OCI-M1 (cell line): ENCODE measurements around the gene DIP2B.

Experiments
- DNase-seq: peaks from one replicate; lab custom pipeline; 2025; lab: John Stamatoyannopoulos, UW

DIP2B gene

DNA sequence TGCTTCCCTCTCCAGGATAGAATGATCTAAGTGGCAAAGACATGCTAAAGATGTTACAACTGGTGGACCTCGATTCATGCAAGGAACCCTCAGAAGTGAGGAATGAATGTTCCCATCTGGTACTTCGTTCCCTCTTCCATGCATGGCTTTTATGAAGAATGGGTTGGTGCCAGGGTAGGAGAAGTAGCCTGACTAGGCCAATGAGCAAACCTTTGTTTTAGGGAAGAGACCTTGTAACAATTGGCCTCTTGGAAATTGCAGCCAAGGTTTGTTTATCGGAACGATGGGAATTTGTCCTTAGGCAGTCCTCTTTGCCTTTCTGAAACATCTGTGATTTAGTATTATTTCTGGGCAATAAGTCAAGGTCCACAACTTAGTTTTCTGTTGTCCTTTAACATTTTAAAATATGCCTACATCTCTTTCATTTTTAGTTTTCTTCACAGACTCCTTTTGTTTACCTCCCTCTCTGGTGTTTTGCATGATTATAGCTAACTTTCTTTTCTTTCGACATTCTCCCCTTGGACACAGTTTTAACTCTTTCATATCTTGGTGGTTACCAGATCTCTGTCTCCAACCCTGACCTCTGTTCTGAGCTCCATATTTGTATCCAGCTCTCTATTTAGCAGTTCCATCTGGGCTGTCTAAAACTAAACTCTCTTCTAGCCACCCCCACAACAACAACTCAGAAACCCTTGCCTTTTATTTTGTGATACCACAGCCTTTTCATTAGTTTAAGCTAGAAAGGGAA lies 70.0 kb downstream of the DIP2B start:
- DNase-seq = no peak

DNA sequence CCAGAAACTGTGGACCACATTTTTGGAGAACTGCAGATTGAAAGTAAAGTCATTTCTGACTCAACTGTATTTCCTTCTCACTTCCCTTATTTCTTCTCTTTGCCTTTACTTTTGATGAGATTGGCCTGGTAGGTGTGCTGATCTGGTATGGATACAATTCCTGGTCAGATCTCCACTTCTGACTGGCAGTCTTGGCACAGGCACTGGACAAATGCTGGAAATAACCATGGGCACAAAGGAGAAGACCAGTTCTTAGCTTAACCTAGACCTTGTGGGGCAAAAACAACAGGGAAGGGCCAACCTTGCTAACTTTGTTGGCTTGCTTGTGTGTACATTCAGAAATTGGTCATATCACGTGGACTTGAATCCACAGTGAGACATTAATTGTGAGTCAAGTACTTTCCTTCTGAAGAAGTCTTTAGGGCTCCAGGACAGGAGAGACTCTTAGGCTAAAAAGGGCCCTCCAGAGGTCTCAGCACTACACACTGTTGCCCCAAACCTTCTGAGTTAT lies 75.0 kb downstream of the DIP2B start:
- DNase-seq = peak; percentile 24

DNA sequence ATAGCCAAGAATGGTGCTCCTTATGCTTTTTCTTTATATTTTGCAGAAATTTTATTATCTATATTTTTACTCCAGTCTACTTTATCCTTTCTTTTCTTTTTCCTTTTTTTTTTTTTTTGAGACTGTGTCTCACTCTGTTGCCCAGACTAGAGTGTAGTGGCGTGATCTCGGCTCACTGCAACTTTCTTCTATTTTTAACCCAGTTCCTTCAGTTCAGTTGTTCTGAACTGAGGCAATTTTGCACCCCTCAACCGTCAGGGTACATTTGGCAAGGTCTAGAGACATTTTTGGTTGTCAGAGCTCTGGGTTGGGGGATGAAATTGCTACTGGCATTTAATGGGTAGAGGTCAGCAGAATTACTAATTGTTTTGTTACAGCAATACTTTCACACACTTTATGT lies 75.7 kb downstream of the DIP2B start:
- DNase-seq = no peak

DNA sequence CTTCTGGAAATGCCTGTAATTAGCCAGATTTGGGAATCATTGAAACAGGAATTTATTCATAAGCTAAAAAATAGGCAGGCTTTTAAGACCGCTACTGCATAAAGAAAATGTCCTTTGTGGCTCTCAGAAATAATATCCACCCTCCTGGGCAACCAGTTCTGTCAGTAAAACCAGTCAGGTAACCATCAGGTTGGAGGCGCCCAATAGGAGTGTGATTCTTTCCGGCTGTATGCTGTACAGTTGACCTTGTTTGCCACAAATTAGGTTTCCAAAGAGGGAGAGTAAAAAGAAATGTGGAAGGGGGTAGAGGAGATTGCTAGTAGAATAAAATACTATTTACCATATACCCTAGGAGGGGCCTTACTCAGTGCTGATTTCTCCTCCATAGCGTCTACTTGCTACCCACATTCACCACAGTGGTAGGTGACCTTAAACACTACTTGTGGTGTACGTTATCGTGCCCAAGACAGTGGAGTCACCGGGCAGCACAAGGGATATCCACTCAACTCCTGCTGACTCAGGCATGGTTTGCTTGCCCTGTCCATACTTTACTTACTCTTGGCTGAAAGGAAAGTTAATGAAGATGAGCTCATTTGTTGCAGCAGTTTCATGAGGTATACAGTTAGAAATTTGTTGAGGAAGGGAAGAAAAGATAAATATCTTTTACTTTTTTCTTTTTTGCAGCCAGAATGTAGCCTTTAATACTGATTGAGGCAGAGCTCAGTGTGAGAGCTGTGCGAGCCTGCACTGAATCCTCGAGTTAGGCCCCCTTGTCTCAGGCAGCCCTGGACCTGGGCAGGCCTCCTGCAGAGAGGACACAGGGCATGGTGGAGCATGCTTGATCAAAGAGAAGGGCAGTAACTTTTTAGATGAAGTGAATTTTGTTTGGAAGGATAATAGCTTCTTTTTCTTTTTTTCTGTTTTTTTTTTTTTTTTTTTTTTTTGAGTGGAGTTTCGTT lies 76.7 kb downstream of the DIP2B start:
- DNase-seq = peak; percentile 54

- no peak for DNase-seq
Observed at GRCh38 chr12:50584135-50584534, 79.3 kb downstream of the DIP2B start.

GRCh38 chr12:50589650-50590435 lies 85.1 kb downstream of the DIP2B start:
- peak; percentile 91 for DNase-seq

GRCh38 chr12:50590869-50591268 lies 86.1 kb downstream of the DIP2B start:
- no peak for DNase-seq

DNA sequence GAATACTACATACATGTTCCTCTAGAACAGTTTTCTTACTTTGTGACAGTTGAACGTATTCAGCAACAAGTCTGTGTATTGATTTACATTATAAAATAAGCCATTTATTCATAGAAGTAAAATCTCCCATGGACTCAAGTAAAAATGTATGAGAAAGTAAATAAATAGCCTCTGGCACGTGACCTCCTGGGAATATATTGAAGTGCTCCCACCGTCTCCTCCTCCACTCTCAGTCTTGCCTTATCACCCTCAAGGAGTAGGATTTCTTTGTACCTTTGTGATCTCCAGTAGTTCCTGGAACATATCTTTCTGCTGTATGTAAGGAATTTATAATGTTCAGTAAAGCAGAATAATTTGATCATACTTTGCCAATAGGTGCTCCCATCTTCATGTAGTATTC lies 90.9 kb downstream of the DIP2B start:
- no peak for DNase-seq

DNA sequence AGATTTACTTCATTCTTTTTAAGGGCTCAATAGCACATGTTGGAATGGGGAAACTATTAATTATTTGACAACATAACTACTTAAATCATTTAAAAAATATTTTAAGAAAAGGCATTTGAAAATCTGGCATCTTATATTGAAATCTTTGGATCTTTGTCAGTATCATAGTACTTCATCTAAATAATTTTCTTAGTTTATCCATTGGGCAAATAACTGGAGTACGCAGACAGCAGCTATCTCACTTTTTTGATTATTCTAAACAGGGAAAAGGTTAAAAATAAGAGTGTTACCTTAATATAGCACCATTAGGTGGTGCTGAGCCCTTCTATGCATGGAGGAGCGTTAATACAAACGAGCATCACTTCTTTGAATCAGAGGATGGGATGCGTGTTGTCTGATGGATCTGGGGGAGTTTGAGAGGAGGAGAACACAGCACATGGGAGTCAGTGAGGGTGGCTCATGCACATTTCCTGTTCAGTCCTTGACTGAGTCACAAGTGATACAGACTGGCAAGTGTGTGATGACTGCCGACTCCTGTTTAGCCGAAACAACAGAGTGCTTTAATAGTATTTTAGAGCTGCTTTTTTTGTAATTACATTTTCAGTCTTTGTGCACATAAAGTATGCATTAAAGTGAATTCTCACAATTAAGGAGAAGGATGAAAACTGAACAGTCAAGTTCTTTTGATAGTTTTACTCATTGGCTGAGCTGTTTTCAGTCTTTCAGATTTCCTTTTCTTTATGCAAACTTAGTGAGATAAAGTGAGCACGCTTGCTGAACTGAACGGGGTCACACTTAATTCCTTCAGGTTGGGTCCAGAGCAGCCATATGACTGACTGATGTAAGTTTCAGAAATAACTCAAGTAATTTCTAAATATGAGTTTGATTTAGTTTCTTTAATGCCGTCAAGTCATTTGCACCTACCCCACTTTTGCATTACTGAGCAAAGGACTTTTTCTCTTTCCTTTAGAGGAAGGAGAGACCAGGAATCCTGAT lies 92.7 kb downstream of the DIP2B start:
- DNase-seq = peak; percentile 33

- DNase-seq = no peak
Observed at GRCh38 chr12:50598321-50598862, 93.6 kb downstream of the DIP2B start.

DNA sequence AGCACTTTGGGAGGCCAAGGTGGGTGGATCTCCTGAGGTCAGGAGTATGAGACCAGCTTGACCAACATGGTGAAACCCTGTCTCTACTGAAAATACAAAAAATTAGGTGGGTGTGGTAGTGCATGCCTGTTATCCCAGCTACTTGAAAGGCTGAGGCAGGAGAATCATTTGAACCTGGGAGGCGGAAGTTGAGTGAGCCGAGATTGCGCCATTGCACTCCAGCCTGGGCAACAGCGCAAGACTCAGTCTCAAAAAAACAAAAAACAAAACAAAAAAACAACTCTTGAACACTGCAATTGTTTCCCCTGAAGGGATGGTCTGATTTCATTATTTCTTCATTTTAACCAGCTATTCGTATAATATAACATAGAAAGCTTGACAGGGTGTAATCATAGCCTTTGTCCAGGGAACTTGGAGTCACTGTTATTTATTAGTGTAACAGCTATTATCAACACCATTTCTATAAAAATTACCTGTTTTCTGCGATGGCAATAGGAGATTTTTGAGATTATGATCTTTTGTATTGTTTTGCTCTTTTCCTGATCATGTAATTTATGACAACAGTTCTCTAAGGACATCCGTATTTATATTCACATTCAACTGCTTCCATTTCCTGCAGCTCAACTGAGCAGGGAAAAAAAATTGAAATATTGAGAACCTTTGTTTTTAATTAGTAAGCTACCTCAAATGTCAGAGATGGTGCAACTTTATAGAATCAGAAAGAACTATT lies 94.7 kb downstream of the DIP2B start:
- no peak for DNase-seq

GRCh38 chr12:50600364-50600763 lies 95.6 kb downstream of the DIP2B start:
- DNase-seq = no peak

DNA sequence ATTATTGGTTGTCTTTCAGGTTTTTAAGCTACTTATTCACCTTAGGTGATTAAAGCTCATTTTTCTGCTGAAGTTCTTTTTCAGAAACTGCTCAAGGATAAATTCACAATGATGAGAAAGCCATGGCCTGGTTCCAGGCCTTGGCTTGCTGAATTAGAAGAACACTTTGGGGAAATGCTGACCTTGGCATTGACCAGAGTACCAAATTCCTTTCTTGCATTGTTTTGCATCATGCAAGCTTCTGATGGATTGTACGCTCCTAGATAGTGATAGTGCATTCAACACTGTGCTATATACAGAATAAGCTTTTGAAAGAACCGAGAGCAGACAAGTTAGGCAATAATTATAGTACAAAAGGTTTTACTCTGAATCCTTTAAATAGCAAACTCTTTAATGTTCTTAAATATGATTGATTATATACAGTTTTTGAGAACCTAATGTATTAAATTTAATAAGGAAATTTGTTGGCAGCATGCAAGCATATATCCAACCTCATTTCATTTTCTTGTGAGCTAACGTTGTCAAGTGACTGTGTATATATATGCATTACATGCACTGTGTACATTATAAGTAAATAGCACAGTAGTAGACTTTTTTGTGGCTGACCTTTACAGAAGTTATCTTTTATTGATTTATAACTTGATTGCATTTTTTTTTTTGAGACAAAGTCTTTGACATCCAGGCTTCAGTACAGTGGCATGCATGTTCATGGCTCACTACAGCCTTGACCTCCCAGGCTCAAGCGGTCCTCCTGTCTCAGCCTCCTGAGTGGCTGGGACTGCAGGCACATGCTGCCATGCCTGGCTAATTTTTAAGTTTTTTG lies 99.2 kb downstream of the DIP2B start:
- peak; percentile 38 for DNase-seq

- DNase-seq = no peak
Observed at GRCh38 chr12:50604640-50604920, 99.8 kb downstream of the DIP2B start.

DNA sequence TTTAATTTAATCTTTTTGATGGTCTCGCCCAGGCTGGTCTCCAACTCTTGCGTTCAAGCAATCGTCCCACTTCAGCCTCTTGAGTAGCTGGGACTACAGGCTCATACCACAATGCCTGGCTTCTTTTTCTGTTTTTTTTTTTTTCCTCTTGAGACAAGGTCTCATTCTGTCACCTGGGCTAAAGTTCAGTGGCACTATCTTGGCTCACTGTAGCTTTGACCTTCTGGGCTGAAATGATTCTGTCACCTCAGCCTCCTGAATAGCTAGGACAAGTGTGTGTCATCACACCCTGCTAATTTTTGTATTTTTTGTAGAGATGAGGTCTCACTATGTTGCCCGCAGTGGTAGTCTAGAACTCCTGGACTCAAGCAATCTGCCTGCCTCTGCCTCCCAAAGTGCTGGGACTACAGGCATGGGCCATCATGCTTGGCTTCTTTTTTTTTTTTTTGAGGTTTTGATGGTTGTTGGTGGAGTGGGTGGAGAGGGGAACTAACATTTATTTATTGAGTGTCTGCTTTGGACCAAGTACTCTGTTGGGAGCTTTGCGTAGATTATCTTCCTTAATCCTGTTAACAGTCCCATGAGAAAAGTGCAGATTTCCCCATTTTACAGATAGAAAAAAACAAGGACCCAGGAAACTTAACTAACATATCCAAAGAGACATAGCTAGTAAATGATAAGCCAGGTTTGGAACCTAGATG lies 102.0 kb downstream of the DIP2B start:
- no peak for DNase-seq

- no peak for DNase-seq
Observed at GRCh38 chr12:50609292-50609874, 104.6 kb downstream of the DIP2B start.

DNA sequence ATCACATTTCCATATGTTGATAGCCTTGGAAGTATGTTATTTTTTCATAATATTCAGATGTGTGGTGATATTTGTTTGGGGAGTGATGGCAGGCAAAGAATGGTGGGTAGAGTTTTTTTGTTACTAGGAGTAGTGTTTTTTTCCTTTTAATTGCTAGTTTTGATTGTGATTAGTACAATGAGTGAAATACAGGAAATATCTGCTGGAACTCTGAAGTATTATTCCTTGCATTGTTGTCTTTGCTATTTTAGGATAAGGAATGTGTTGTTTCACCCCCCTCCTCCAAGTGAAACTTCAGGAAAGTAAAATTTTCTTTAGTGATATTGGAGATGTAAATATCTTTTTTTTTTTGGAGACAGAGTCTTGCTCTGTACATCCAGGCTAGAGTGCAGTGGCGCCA lies 105.4 kb downstream of the DIP2B start:
- no peak for DNase-seq
